WTC11 (cell line): Measurements from ENCODE around the gene NTN3. TPM values are rescaled to one million over a fixed set of nuclear protein-coding genes. Genes with fewer than 3 reads are reported as not detected.

Experiments
- ATAC-seq: fragments of 200-7000 bp; cut with Tn5 transposase; 2 replicates; pipeline ENCODE4 v1.10.0; 2021; ENCODE audit warnings: mild to moderate bottlenecking, moderate library complexity
- CTCF ChIA-PET: fragments of 300-600 bp; sonication (Branson Sonifier 250); formaldehyde crosslinking; loops from one replicate; lab custom pipeline; 2021; ENCODE audit warnings: antibody characterized with exemption; lab: Charles Lee
- POLR2A ChIA-PET: fragments of 350-600 bp; sonication (Branson Sonifier 250); formaldehyde crosslinking; loops from one replicate; lab custom pipeline; 2021; ENCODE audit warnings: antibody characterized with exemption; lab: Charles Lee
- DNase-seq: peaks from one replicate; pipeline ENCODE4 v3.0.0; 2021; ENCODE audit warnings: low spot score
- H3K27ac Mint-ChIP-seq: 2 replicates; pipeline ENCODE4 v1.8.0; 2021; ENCODE audit warnings: mixed read lengths
- H3K27me3 Mint-ChIP-seq: 2 replicates; pipeline ENCODE4 v1.8.0; 2021; ENCODE audit warnings: low read depth, mild to moderate bottlenecking, moderate library complexity, mixed read lengths
- H3K36me3 Mint-ChIP-seq: 2 replicates; pipeline ENCODE4 v1.8.0; 2021; ENCODE audit warnings: mixed read lengths
- H3K4me1 Mint-ChIP-seq: 2 replicates; pipeline ENCODE4 v1.8.0; 2022; ENCODE audit warnings: mixed read lengths
- H3K4me3 Mint-ChIP-seq: 2 replicates; pipeline ENCODE4 v1.8.0; 2021; ENCODE audit warnings: mild to moderate bottlenecking, moderate library complexity, mixed read lengths
- H3K9me3 Mint-ChIP-seq: 2 replicates; pipeline ENCODE4 v1.8.0; 2021; ENCODE audit warnings: mixed read lengths
- CBFB ChIP-seq: sonication (generic); formaldehyde crosslinking; IDR thresholded peaks from 2 replicates; pipeline ENCODE4 v1.8.1; 2022; ENCODE audit warnings: mild to moderate bottlenecking, low read depth, missing genetic modification reagents
- CREM ChIP-seq: sonication (generic); formaldehyde crosslinking; IDR thresholded peaks from 2 replicates; pipeline ENCODE4 v1.8.1; 2022; ENCODE audit warnings: mild to moderate bottlenecking, missing genetic modification reagents, moderate library complexity
- E2F1 ChIP-seq: sonication (generic); formaldehyde crosslinking; IDR thresholded peaks from 2 replicates; pipeline ENCODE4 v1.8.0; 2022; ENCODE audit warnings: mild to moderate bottlenecking, missing genetic modification reagents
- FOXJ3 ChIP-seq: sonication (generic); formaldehyde crosslinking; IDR thresholded peaks from 2 replicates; pipeline ENCODE4 v1.9.0; 2021; ENCODE audit warnings: missing genetic modification reagents, mild to moderate bottlenecking, borderline replicate concordance
- FOXP1 ChIP-seq: sonication (generic); formaldehyde crosslinking; IDR thresholded peaks from 2 replicates; pipeline ENCODE4 v1.8.0; 2022; ENCODE audit warnings: missing genetic modification reagents, mild to moderate bottlenecking, moderate library complexity, borderline replicate concordance
- IRF2 ChIP-seq: sonication (generic); formaldehyde crosslinking; IDR thresholded peaks from 2 replicates; pipeline ENCODE4 v1.8.0; 2022; ENCODE audit warnings: low read depth, missing genetic modification reagents, borderline replicate concordance
- JUN ChIP-seq: sonication (generic); formaldehyde crosslinking; IDR thresholded peaks from 2 replicates; pipeline ENCODE4 v1.8.0; 2023; ENCODE audit warnings: mild to moderate bottlenecking, missing genetic modification reagents
- MYBL2 ChIP-seq: sonication (generic); formaldehyde crosslinking; IDR thresholded peaks from 2 replicates; pipeline ENCODE4 v1.8.1; 2023; ENCODE audit warnings: mild to moderate bottlenecking, moderate library complexity, missing genetic modification reagents
- NFE2L1 ChIP-seq: sonication (generic); formaldehyde crosslinking; IDR thresholded peaks from 2 replicates; pipeline ENCODE4 v1.8.1; 2023; ENCODE audit warnings: missing genetic modification reagents
- PRRX2 ChIP-seq: fragments of 250-450 bp; sonication (Bioruptor Pico); IDR thresholded peaks from 2 replicates; pipeline ENCODE4 v1.8.0; 2021; ENCODE audit warnings: mild to moderate bottlenecking
- SOX15 ChIP-seq: fragments of 250-450 bp; sonication (Bioruptor Pico); IDR thresholded peaks from 2 replicates; pipeline ENCODE4 v1.9.0; 2021; ENCODE audit warnings: mild to moderate bottlenecking
- SP1 ChIP-seq: sonication (generic); formaldehyde crosslinking; conservative IDR thresholded peaks from 2 replicates; pipeline ENCODE4 v1.8.1; 2022; ENCODE audit warnings: missing genetic modification reagents
- USF1 ChIP-seq: sonication (generic); formaldehyde crosslinking; IDR thresholded peaks from 2 replicates; pipeline ENCODE4 v1.8.0; 2022; ENCODE audit warnings: mild to moderate bottlenecking, missing genetic modification reagents
- USF2 ChIP-seq: sonication (generic); formaldehyde crosslinking; IDR thresholded peaks from 2 replicates; pipeline ENCODE4 v1.8.1; 2023; ENCODE audit warnings: mild to moderate bottlenecking, missing genetic modification reagents, moderate library complexity
- ZBTB21 ChIP-seq: sonication (generic); formaldehyde crosslinking; IDR thresholded peaks from 2 replicates; pipeline ENCODE4 v1.8.1; 2023; ENCODE audit warnings: mild to moderate bottlenecking, missing genetic modification reagents, borderline replicate concordance
- ZNF138 ChIP-seq: sonication (generic); formaldehyde crosslinking; conservative IDR thresholded peaks from 2 replicates; pipeline ENCODE4 v1.8.1; 2022; ENCODE audit warnings: mild to moderate bottlenecking, moderate library complexity, missing genetic modification reagents
- ZNF281 ChIP-seq: sonication (generic); formaldehyde crosslinking; IDR thresholded peaks from 2 replicates; pipeline ENCODE4 v1.8.0; 2023; ENCODE audit warnings: mild to moderate bottlenecking, missing genetic modification reagents
- ZNF416 ChIP-seq: fragments of 250-450 bp; sonication (Bioruptor Pico); IDR thresholded peaks from 2 replicates; pipeline ENCODE4 v1.9.0; 2021; ENCODE audit warnings: mild to moderate bottlenecking, inconsistent platforms
- total RNA-seq: library from RNA; stranded (reverse); gene quantifications from 3 replicates; pipeline ENCODE4 v1.2.3, GENCODE V29; 2021
- TF ChIP-seq, protein P1 (sequence below): sonication (generic); formaldehyde crosslinking; IDR thresholded peaks from 2 replicates; pipeline ENCODE4 v1.8.1; 2022; ENCODE audit warnings: low read depth, mild to moderate bottlenecking, moderate library complexity, missing genetic modification reagents, borderline replicate concordance
- TF ChIP-seq, protein P2 (sequence below): sonication (generic); formaldehyde crosslinking; IDR thresholded peaks from 2 replicates; pipeline ENCODE4 v1.8.0; 2023; ENCODE audit warnings: missing genetic modification reagents

Gene NTN3
- total RNA-seq, 1 experiment from 2014 or later, result 0.92 TPM

GRCh38 chr16:2513405-2514332, 42.6 kb downstream of the NTN3 start, which contains the start of gene ATP6V0C:
Gene ATP6V0C, plus strand, starts transcription at chr16:2513952. Its CDS starts 152 bp downstream, at chr16:2514104.
- Mint-ChIP-seq H3K27ac (peak within 1 kb of the TSS; percentile 94), H3K27me3 (peaks cover 4% of the 10 kb centered on the region), H3K9me3 (no peaks in the 10 kb centered on the region), H3K36me3 (no peaks in the 10 kb centered on the region), H3K4me1 (peaks cover 46% of the 10 kb centered on the region), H3K4me3 (peak within 1 kb of the TSS; percentile 82)
- POLR2A ChIA-PET, result interaction anchor here (1.2 to 1.7 kb wide), 2 partner anchors 19 to 24 kb away, joined by 6 to 7 read pairs; partner anchors contain the start of gene PDPK1
- DNase-seq, result peak; percentile 92
- TF ChIP-seq ZNF281 (CRISPR knock-in tag) (no peak), SOX15 (CRISPR knock-in tag) (no peak), E2F1 (CRISPR knock-in tag) (no peak), CBFB (CRISPR knock-in tag) (0 out of 2 replicates have a peak, but pooled peaks have one; percentile 20), JUN (CRISPR knock-in tag) (no peak; the same call in 1 of the 2 replicates), SP1 (CRISPR knock-in tag) (peak; percentile 96), FOXJ3 (CRISPR knock-in tag) (no peak), CREM (peak; percentile 59; the same call in 1 of the 2 replicates), ZNF416 (0 out of 2 replicates have a peak, but pooled peaks have one; percentile 29), PRRX2 (CRISPR knock-in tag) (no peak), USF1 (peak; percentile 94), ZBTB21 (CRISPR knock-in tag) (peak; percentile 97), IRF2 (CRISPR knock-in tag) (no peak), FOXP1 (CRISPR knock-in tag) (peak; percentile 66; the same call in 1 of the 2 replicates), NFE2L1 (0 out of 2 replicates have a peak, but pooled peaks have one; percentile 43), ZNF138 (no peak), MYBL2 (CRISPR knock-in tag) (0 out of 2 replicates have a peak, but pooled peaks have one; percentile 56), USF2 (CRISPR knock-in tag) (peak; percentile 98)
- TF ChIP-seq, protein P1, sequence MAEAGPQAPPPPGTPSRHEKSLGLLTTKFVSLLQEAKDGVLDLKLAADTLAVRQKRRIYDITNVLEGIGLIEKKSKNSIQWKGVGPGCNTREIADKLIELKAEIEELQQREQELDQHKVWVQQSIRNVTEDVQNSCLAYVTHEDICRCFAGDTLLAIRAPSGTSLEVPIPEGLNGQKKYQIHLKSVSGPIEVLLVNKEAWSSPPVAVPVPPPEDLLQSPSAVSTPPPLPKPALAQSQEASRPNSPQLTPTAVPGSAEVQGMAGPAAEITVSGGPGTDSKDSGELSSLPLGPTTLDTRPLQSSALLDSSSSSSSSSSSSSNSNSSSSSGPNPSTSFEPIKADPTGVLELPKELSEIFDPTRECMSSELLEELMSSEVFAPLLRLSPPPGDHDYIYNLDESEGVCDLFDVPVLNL (CRISPR knock-in tag), result 0 out of 2 replicates have a peak, but pooled peaks have one; percentile 40
- TF ChIP-seq, protein P2, sequence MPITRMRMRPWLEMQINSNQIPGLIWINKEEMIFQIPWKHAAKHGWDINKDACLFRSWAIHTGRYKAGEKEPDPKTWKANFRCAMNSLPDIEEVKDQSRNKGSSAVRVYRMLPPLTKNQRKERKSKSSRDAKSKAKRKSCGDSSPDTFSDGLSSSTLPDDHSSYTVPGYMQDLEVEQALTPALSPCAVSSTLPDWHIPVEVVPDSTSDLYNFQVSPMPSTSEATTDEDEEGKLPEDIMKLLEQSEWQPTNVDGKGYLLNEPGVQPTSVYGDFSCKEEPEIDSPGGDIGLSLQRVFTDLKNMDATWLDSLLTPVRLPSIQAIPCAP (CRISPR knock-in tag), result no peak
- CTCF ChIA-PET, result interaction anchor here (0.6 to 3.0 kb wide), 10 partner anchors 10 to 262 kb away, joined by 3 to 30 read pairs (median 4); partner anchors contain the start of genes ECI1, NTN3 and PDPK1
- peak; percentile 85 for ATAC-seq
